Neural progenitor cell (in vitro differentiated cells): ENCODE data around the gene TMEM131L.

ENCODE experiments used
- EZH2 ChIP-seq: fragments of 200-600 bp; sonication (generic); IDR thresholded peaks from 2 replicates; pipeline ENCODE4 v1.6.1; 2017; ENCODE audit warnings: antibody characterized with exemption, mild to moderate bottlenecking, moderate library complexity
- EZH2phosphoT487 ChIP-seq: fragments of 200-600 bp; sonication (generic); IDR thresholded peaks from 2 replicates; pipeline ENCODE4 v1.6.1; 2017; ENCODE audit warnings: antibody characterized with exemption
- TF ChIP-seq, protein P1 (sequence below): fragments of 200-600 bp; sonication (generic); IDR thresholded peaks from 2 replicates; pipeline ENCODE4 v1.5.1; 2017; ENCODE audit warnings: antibody characterized with exemption, mild to moderate bottlenecking

DNA sequence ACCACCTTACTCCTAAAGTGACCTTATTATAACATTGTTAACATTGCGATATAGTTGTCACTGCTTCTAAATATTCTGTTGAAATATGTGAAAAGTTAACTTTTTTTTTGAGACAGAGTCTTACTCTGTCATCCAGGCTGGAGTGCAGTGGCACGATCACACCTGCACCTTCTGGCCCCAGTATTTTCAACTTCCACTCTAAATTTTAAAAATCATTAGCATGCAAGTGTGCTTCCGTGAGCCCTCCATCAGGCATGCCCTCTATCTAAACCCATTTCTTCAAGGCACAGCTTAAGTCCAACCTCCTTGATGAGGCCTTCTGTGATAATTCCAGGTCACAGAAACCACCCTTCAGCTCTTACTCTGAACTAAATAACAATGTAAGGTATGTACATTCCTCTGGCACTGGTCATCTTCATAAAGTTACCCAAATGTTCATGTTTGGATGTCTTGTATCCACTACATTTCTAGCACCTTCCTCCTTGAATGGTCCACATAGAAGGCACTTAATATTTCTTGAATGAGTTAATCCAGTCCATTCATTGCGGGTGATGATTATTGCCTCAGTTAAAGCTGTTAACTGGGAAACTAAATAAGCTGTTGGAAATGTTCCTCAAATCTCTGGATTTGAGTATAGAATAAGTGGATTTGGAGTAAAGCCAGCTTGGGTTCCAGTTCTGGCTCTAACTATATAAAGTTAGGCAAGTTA is 38.6 kb upstream of the TMEM131L start:
- TF ChIP-seq, protein P1, sequence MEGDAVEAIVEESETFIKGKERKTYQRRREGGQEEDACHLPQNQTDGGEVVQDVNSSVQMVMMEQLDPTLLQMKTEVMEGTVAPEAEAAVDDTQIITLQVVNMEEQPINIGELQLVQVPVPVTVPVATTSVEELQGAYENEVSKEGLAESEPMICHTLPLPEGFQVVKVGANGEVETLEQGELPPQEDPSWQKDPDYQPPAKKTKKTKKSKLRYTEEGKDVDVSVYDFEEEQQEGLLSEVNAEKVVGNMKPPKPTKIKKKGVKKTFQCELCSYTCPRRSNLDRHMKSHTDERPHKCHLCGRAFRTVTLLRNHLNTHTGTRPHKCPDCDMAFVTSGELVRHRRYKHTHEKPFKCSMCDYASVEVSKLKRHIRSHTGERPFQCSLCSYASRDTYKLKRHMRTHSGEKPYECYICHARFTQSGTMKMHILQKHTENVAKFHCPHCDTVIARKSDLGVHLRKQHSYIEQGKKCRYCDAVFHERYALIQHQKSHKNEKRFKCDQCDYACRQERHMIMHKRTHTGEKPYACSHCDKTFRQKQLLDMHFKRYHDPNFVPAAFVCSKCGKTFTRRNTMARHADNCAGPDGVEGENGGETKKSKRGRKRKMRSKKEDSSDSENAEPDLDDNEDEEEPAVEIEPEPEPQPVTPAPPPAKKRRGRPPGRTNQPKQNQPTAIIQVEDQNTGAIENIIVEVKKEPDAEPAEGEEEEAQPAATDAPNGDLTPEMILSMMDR: no peak
- TF ChIP-seq EZH2 (no peak), EZH2phosphoT487 (no peak)
